GM12875 (cell line): ENCODE results near the gene MAP3K4.

Experiments used
- H3K4me3 ChIP-seq: one replicate; pipeline ENCODE4 v1.5.1; 2011; ENCODE audit warnings: low read depth, low read length, control low read depth
- CTCF ChIP-seq: IDR thresholded peaks from 2 replicates; pipeline ENCODE4 v1.5.1; 2011; ENCODE audit warnings: low read depth, mild to moderate bottlenecking, control low read depth, inconsistent platforms, low read length, moderate library complexity, borderline replicate concordance; ENCODE audit not compliant: insufficient read depth

Gene MAP3K4, protein sequence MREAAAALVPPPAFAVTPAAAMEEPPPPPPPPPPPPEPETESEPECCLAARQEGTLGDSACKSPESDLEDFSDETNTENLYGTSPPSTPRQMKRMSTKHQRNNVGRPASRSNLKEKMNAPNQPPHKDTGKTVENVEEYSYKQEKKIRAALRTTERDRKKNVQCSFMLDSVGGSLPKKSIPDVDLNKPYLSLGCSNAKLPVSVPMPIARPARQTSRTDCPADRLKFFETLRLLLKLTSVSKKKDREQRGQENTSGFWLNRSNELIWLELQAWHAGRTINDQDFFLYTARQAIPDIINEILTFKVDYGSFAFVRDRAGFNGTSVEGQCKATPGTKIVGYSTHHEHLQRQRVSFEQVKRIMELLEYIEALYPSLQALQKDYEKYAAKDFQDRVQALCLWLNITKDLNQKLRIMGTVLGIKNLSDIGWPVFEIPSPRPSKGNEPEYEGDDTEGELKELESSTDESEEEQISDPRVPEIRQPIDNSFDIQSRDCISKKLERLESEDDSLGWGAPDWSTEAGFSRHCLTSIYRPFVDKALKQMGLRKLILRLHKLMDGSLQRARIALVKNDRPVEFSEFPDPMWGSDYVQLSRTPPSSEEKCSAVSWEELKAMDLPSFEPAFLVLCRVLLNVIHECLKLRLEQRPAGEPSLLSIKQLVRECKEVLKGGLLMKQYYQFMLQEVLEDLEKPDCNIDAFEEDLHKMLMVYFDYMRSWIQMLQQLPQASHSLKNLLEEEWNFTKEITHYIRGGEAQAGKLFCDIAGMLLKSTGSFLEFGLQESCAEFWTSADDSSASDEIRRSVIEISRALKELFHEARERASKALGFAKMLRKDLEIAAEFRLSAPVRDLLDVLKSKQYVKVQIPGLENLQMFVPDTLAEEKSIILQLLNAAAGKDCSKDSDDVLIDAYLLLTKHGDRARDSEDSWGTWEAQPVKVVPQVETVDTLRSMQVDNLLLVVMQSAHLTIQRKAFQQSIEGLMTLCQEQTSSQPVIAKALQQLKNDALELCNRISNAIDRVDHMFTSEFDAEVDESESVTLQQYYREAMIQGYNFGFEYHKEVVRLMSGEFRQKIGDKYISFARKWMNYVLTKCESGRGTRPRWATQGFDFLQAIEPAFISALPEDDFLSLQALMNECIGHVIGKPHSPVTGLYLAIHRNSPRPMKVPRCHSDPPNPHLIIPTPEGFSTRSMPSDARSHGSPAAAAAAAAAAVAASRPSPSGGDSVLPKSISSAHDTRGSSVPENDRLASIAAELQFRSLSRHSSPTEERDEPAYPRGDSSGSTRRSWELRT (N-terminal part only)

GRCh38 chr6:160991406-160992060 lies at the start of gene MAP3K4:
Gene MAP3K4 (plus strand): TSS chr6:160991769. CDS start chr6:160991932, 163 bp downstream.
- peak within 1 kb of the TSS; percentile 85 for H3K4me3 ChIP-seq
- TF ChIP-seq CTCF, result no peak

GRCh38 chr6:160943997-160944396 lies 47.6 kb upstream of the MAP3K4 start:
- no peak overlapping the region for H3K4me3 ChIP-seq
- TF ChIP-seq CTCF, result no peak

DNA sequence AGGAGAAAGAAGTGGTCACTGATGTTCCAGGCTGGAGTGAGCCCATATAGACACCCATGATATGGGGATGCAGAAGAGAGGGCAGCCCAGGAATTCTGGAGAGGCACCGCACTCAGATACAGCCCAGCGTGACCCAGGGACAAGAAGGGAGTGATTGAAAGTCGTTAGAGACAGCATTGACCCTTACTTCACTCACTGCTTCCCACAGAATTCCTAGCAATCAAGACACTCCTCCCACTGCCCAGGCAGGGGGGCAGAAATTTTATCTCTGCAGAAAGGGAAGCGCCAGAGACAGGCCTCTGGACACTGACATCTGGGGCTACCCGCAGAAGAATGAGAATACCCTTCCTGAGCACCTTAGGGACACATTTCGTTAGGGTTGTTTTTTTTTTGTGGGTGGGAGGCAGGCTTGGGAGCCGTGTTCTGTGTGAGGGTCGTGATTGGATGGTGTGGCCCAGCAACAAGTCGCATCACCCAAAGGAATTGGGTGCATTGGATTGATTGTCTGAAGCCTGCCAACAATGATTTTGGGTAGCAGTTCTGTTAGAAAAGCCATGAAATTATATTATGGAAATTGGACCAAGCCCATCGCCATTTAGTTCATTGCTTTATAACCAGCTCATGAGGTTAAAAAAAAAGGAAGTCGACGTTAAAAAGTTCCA lies 45.9 kb upstream of the MAP3K4 start:
- no peak for TF ChIP-seq CTCF
- no peak overlapping the region for H3K4me3 ChIP-seq

DNA sequence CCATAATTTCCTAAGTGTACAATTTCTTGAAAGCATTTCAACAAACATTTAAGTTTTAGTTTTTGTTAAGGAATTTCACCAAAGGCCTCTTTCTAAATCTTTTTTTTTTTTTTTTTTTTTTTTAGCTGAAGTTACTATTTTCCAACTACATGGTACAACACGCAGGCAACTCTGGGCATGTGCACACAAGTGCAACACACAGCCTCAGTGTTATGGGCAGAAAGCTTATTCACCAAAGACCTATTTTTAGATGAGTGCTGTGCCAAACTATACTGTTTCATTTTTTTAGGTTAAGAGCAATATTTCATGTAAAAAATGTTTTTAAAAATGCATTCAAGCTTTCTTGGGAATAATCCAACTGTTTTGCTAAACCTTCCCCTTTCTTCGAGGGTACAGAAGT lies 42.0 kb upstream of the MAP3K4 start:
- no peak overlapping the region for H3K4me3 ChIP-seq
- TF ChIP-seq CTCF, result no peak

DNA sequence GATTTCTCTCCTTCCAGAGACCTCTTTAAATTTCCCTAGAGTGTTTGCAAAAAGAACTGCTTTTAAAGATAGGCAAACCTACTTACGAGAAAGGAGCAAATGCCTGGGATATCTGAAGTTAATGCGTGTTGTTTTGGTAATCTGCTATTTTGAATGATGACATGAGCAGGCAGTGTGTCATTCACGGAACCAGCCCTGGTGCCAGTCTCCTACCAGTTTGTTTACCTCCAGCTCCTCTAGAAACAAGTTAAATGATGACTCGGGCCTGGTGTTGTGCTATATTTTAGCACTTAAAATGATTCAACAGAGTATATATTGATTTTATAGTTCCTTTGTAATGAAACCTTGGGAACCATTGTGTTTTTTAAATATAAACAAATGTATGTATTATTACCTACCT lies 41.1 kb upstream of the MAP3K4 start:
- TF ChIP-seq CTCF, result no peak
- H3K4me3 ChIP-seq, result no peak overlapping the region
